Naive thymus-derived CD4-positive, alpha-beta T cell (primary cell): Measurements from ENCODE around the gene TMSB15C. TPM values are rescaled to one million over a fixed set of nuclear protein-coding genes. Genes with fewer than 3 reads are reported as not detected.
"Not testable (repeated sequence)": the region's sequence is repeated elsewhere in the genome, so short reads cannot be mapped to it uniquely, and the experiment has no call there.

Experiments used
- ATAC-seq: fragments of 150-1000 bp; cut with Tn5 transposase; 2 replicates; pipeline ENCODE4 v1.10.0; 2021; ENCODE audit warnings: mild to moderate bottlenecking, moderate library complexity
- CTCF ChIA-PET: fragments of 350-600 bp; sonication (Branson Sonifier 250); formaldehyde crosslinking; loops from one replicate; lab custom pipeline; 2021; ENCODE audit warnings: antibody characterized with exemption; lab: Charles Lee
- POLR2A ChIA-PET: fragments of 350-600 bp; sonication (Branson Sonifier 250); formaldehyde crosslinking; loops from one replicate; lab custom pipeline; 2021; ENCODE audit warnings: antibody characterized with exemption, inconsistent platforms; lab: Charles Lee
- DNase-seq, 9 donors: peaks; one replicate each; pipeline versions ENCODE4 v3.0.0 to v3.0.0-alpha.2; 2020 to 2022; ENCODE audit warnings: mixed read lengths in 1 of 9
- H3K27ac ChIP-seq: one replicate; pipeline ENCODE4 v1.7.0; 2013; ENCODE audit warnings: mild to moderate bottlenecking, low read depth, low read length, moderate library complexity
- H3K27me3 ChIP-seq, 2 donors: one replicate each; pipeline ENCODE4 v1.7.0; 2013; ENCODE audit warnings: low read length in 2 of 2, mild to moderate bottlenecking in 2 of 2, moderate library complexity in 2 of 2; ENCODE audit not compliant: control insufficient read depth in 2 of 2, insufficient read depth in 2 of 2
- H3K36me3 ChIP-seq, 3 experiments: 1 replicate in 2 of 3; 2 replicates in 1 of 3; pipeline ENCODE4 v1.7.0; 2013; ENCODE audit warnings: low read length in 3 of 3, mild to moderate bottlenecking in 3 of 3, moderate library complexity in 1 of 3; ENCODE audit not compliant: insufficient read depth in 3 of 3, control insufficient read depth in 2 of 3
- H3K4me1 ChIP-seq, 2 donors: one replicate each; pipeline ENCODE4 v1.7.0; 2013; ENCODE audit warnings: low read length in 2 of 2, mild to moderate bottlenecking in 2 of 2, moderate library complexity in 1 of 2; ENCODE audit not compliant: control insufficient read depth in 2 of 2, insufficient read depth in 2 of 2
- H3K4me3 ChIP-seq: 2 replicates; pipeline ENCODE4 v1.7.0; 2013; ENCODE audit warnings: mild to moderate bottlenecking, low read length
- H3K9me3 ChIP-seq, 3 experiments: 1 replicate in 2 of 3; 2 replicates in 1 of 3; pipeline ENCODE4 v1.7.0; 2013; ENCODE audit warnings: low read length in 3 of 3; ENCODE audit not compliant: control insufficient read depth in 2 of 3
- H3K27ac Mint-ChIP-seq, 9 donors: one replicate each; pipeline ENCODE4 v1.8.0; 2020 to 2022; ENCODE audit warnings: mixed read lengths in 9 of 9, mild to moderate bottlenecking in 8 of 9, moderate library complexity in 5 of 9, inconsistent platforms in 2 of 9
- H3K27me3 Mint-ChIP-seq, 5 donors: one replicate each; pipeline ENCODE4 v1.8.0; 2021 to 2022; ENCODE audit warnings: mixed read lengths in 5 of 5, mild to moderate bottlenecking in 1 of 5
- H3K36me3 Mint-ChIP-seq, 5 donors: one replicate each; pipeline ENCODE4 v1.8.0; 2020 to 2022; ENCODE audit warnings: mixed read lengths in 5 of 5, mild to moderate bottlenecking in 3 of 5, inconsistent platforms in 1 of 5
- H3K4me1 Mint-ChIP-seq, 7 donors: one replicate each; pipeline ENCODE4 v1.8.0; 2020 to 2022; ENCODE audit warnings: mixed read lengths in 7 of 7, mild to moderate bottlenecking in 3 of 7, inconsistent platforms in 1 of 7
- H3K4me3 Mint-ChIP-seq, 10 donors: one replicate each; pipeline ENCODE4 v1.8.0; 2020 to 2022; ENCODE audit warnings: mild to moderate bottlenecking in 10 of 10, mixed read lengths in 10 of 10, moderate library complexity in 6 of 10, inconsistent platforms in 2 of 10
- H3K9me3 Mint-ChIP-seq, 11 donors: one replicate each; pipeline ENCODE4 v1.8.0; 2020 to 2022; ENCODE audit warnings: mixed read lengths in 11 of 11, mild to moderate bottlenecking in 4 of 11, inconsistent platforms in 1 of 11, moderate library complexity in 1 of 11
- intact Hi-C, 2 donors: fragments of 100-400 bp; cut with micrococcal nuclease; formaldehyde crosslinking; loops; one replicate each; pipeline ENCODE4 v1.15.1; 2023
- polyA plus RNA-seq, 2 donors: library from polyadenylated mRNA; unstranded; fragments of 300-500 nt; fragmentation: Illumina TruSeq; gene quantifications; one replicate each; pipeline ENCODE4 v1.2.3, GENCODE V29; 2021
- total RNA-seq, 6 experiments: library from RNA in 5 of 6; stranded (reverse) in 5 of 6; gene quantifications; 1 replicate in 5 of 6; 2 replicates in 1 of 6; pipeline ENCODE4 v1.2.3 and lab custom pipeline; 2021 to 2026

TMSB15C gene
- total and polyA plus RNA-seq, 7 experiments from 2014 or later, result 1.2 to 4.6 (median 3.6) TPM

GRCh38 chrX:104077854-104078253 is 1.8 kb upstream of the TMSB15C start:
- DNase-seq, H3K27ac ChIP-seq, H3K27me3 ChIP-seq, H3K4me1 Mint-ChIP-seq, ATAC-seq, H3K9me3 ChIP-seq, H3K27ac Mint-ChIP-seq, H3K36me3 Mint-ChIP-seq, H3K27me3 Mint-ChIP-seq, POLR2A ChIA-PET, H3K4me3 Mint-ChIP-seq, H3K4me3 ChIP-seq, H3K4me1 ChIP-seq, H3K9me3 Mint-ChIP-seq, CTCF ChIA-PET, H3K36me3 ChIP-seq, intact Hi-C loops: not testable (repeated sequence)

DNA sequence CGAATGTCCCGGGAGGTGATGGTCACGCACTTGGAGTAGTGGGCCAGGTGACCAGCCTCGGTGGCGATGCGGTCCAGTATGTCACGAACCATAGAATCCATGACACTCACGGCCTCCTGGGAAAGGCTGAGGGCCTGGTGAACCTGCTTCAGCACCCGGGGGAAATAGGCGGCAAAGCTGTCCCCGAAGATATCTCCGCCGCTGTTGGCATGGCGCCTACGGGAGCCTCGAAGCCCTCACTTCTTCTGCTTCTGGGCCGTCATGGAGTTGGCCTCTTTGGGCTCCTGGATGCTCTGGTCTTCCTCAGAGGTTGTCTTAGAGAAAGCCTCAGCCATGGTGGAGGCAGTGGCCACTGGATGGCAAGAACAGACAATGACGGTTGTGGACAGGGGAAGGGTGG is 13.4 kb downstream of the TMSB15C start:
- intact Hi-C loops, H3K9me3 Mint-ChIP-seq, H3K27me3 ChIP-seq, H3K27ac Mint-ChIP-seq, CTCF ChIA-PET, H3K4me1 Mint-ChIP-seq, H3K9me3 ChIP-seq, H3K4me3 ChIP-seq, H3K4me1 ChIP-seq, H3K27me3 Mint-ChIP-seq, H3K36me3 Mint-ChIP-seq, H3K4me3 Mint-ChIP-seq, POLR2A ChIA-PET, ATAC-seq, H3K27ac ChIP-seq, DNase-seq, H3K36me3 ChIP-seq: not testable (repeated sequence)

DNA sequence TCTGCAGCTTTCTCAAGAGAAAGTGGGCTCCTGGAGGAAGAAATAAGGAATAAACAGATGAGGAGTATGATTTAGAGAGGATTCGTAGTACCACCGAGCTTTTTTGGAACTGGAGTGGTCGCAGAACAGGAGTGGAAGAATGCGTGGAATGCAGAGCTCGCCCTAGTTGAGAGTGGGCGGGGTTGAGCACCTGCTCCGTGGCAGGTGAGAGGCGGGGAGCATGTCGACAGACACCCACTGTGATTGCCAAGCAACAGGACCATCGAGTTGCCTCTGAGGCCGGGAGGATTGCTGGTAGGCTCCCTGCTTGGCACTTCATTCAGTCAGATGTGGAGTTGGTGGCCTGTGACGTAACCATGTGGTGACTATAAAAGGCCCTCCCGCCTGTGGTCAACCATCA is 21.1 kb downstream of the TMSB15C start:
- H3K9me3 ChIP-seq, H3K4me3 ChIP-seq, H3K36me3 ChIP-seq, H3K4me1 ChIP-seq, DNase-seq, H3K27me3 Mint-ChIP-seq, CTCF ChIA-PET, H3K4me3 Mint-ChIP-seq, intact Hi-C loops, H3K27ac Mint-ChIP-seq, H3K36me3 Mint-ChIP-seq, H3K27me3 ChIP-seq, ATAC-seq, H3K27ac ChIP-seq, H3K9me3 Mint-ChIP-seq, H3K4me1 Mint-ChIP-seq, POLR2A ChIA-PET: not testable (repeated sequence)

GRCh38 chrX:104047171-104047570 is 28.9 kb downstream of the TMSB15C start:
- H3K27ac ChIP-seq, result no peak overlapping the region

GRCh38 chrX:104045642-104046041 is 30.4 kb downstream of the TMSB15C start:
- Mint-ChIP-seq H3K9me3 (no peaks in the 10 kb centered on the region), H3K4me3 (no peak overlapping the region), H3K27ac (no peak overlapping the region), H3K27me3 (peaks cover 0 to 15% (median 14%) of the 10 kb centered on the region in 5 donors), H3K36me3 (no peaks in the 10 kb centered on the region), H3K4me1 (no peaks in the 10 kb centered on the region)
- ATAC-seq (no peak), DNase-seq (no peak)
- no peak overlapping the region for H3K4me3 ChIP-seq
- H3K36me3 ChIP-seq, result no peaks in the 10 kb centered on the region
- intact Hi-C loops, result no loop called here
- POLR2A ChIA-PET, result no interaction called here
- no peak overlapping the region for H3K27ac ChIP-seq
- no peaks in the 10 kb centered on the region for H3K27me3 ChIP-seq
- CTCF ChIA-PET, result no interaction called here
- H3K4me1 ChIP-seq, result no peaks in the 10 kb centered on the region
- no peaks in the 10 kb centered on the region for H3K9me3 ChIP-seq

More at GRCh38 chrX:104047171-104047570, 28.9 kb downstream of the TMSB15C start:
- ATAC-seq (no peak), DNase-seq (no peak)
- H3K36me3 ChIP-seq, result no peaks in the 10 kb centered on the region
- H3K4me3 ChIP-seq, result no peak overlapping the region
- ChIA-PET CTCF (no interaction called here), POLR2A (no interaction called here)
- intact Hi-C loops, result no loop called here
- no peaks in the 10 kb centered on the region for H3K36me3 Mint-ChIP-seq
- no peak overlapping the region for H3K27ac Mint-ChIP-seq
- no peaks in the 10 kb centered on the region for H3K9me3 Mint-ChIP-seq
- H3K9me3 ChIP-seq, result no peaks in the 10 kb centered on the region
- H3K27me3 ChIP-seq, result no peaks in the 10 kb centered on the region
- no peak overlapping the region for H3K4me3 Mint-ChIP-seq
- H3K4me1 ChIP-seq, result no peaks in the 10 kb centered on the region
- peaks cover 0 to 15% (median 14%) of the 10 kb centered on the region in 5 donors for H3K27me3 Mint-ChIP-seq
- no peaks in the 10 kb centered on the region for H3K4me1 Mint-ChIP-seq

DNA sequence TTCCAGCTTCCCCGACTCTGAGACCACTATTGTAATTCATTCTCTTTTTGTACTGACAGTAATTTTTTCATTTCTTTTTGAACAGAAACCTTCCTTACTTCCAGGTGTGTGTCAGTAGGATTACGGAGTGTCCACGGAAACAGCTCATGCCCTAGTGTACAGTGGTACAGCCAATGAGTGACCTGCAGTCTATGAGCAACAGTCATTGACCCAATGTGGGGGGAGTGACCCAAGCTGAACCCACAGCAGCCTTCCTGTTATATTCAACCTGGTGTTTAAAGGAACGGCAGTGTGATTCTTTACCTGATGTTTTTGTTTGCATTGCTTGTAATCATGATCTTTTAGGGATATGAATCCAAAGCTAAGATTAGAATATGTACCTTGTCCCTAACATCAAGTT is 35.0 kb downstream of the TMSB15C start:
- Mint-ChIP-seq H3K36me3 (no peaks in the 10 kb centered on the region), H3K4me1 (no peaks in the 10 kb centered on the region), H3K4me3 (no peak overlapping the region), H3K9me3 (no peaks in the 10 kb centered on the region), H3K27ac (no peak overlapping the region), H3K27me3 (peaks cover 0 to 21% (median 15%) of the 10 kb centered on the region in 5 donors)
- CTCF ChIA-PET, result no interaction called here
- Histone ChIP-seq H3K27me3 (no peaks in the 10 kb centered on the region), H3K4me3 (no peak overlapping the region), H3K36me3 (no peaks in the 10 kb centered on the region), H3K4me1 (no peaks in the 10 kb centered on the region), H3K9me3 (no peaks in the 10 kb centered on the region), H3K27ac (no peak overlapping the region)
- no peak for DNase-seq
- no peak for ATAC-seq
- intact Hi-C loops, result no loop called here
- POLR2A ChIA-PET, result no interaction called here

DNA sequence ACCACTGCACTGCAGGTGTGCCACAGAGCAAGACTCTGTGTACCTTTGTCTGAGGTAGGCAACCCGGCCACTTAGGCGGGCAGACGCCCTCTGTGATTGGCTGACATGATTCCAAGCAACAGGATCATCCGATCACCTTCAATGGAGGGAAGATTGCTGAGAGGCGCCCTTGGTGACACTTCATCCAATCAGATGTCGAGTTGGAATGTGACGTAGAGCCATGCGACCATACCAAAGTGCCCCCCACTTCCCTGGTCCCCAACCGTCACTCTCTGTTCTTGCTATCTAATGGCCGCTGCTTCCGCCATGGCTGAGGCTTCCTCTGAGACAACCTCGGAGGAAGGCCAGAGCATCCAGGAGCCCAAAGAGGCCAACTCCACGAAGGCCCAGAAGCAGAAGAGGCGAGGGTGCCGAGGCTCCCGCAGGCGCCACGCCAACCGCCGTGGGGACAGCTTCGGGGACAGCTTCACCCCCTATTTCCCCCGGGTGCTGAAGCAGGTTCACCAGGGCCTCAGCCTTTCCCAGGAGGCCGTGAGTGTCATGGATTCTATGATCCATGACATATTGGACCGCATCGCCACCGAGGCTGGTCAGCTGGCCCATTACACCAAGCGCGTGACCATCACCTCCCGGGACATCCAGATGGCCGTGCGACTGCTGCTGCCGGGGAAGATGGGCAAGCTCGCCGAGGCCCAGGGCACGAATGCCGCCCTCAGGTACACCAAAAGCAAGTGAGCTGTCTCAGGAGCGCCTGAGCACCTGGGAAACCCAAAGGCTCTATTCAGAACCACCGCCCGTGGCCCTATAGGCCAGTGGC is 36.1 kb downstream of the TMSB15C start, which contains the start of gene H2BW2:
TSS of gene H2BW2 (plus strand) at position 268 of the 817 bp plus-strand sequence. CDS start at position 307, 39 bp downstream.
- H3K27ac Mint-ChIP-seq, result no peak within 1 kb of the TSS
- intact Hi-C loops, result no loop called here
- H3K27me3 ChIP-seq, result no peaks in the 10 kb centered on the region

More for the DNA sequence above, 36.1 kb downstream of the TMSB15C start, which contains the start of gene H2BW2:
- Histone ChIP-seq H3K27ac (no peak within 1 kb of the TSS), H3K4me1 (no peaks in the 10 kb centered on the region), H3K36me3 (no peaks in the 10 kb centered on the region), H3K9me3 (no peaks in the 10 kb centered on the region), H3K4me3 (no peak within 1 kb of the TSS)
- Mint-ChIP-seq H3K36me3 (no peaks in the 10 kb centered on the region), H3K4me3 (no peak within 1 kb of the TSS), H3K27me3 (peaks cover 0 to 18% (median 12%) of the 10 kb centered on the region in 5 donors), H3K9me3 (no peaks in the 10 kb centered on the region), H3K4me1 (no peaks in the 10 kb centered on the region)
- ATAC-seq, result no peak
- CTCF ChIA-PET, result no interaction called here
- no peak for DNase-seq
- POLR2A ChIA-PET, result no interaction called here
